Lung (tissue), 12 donors: ENCODE results near the gene PRKCQ. TPM values are rescaled to one million over a fixed set of nuclear protein-coding genes. Genes with fewer than 3 reads are reported as not detected.

Experiments used
- ATAC-seq: fragments of 200-7000 bp; cut with Tn5 transposase; one replicate; pipeline ENCODE4 v1.9.1; 2020; ENCODE audit warnings: moderate number of reproducible peaks; ENCODE audit not compliant: insufficient read depth, low FRiP score
- DNase-seq, 3 donors: peaks; one replicate each; pipeline ENCODE4 v3.0.0-alpha.2; 2013 to 2017
- H3K27ac ChIP-seq, 2 donors: one replicate each; pipeline ENCODE4 v1.5.1; 2013; ENCODE audit warnings: mild to moderate bottlenecking in 2 of 2, moderate library complexity in 2 of 2, control low read depth in 1 of 2, inconsistent platforms in 1 of 2, low read depth in 1 of 2, low read length in 1 of 2
- H3K27me3 ChIP-seq, 3 donors: one replicate each; pipeline ENCODE4 v1.5.1; 2013; ENCODE audit warnings: low read length in 2 of 3; ENCODE audit not compliant: control insufficient read depth in 3 of 3, insufficient read depth in 3 of 3
- H3K36me3 ChIP-seq, 4 donors: one replicate each; pipeline ENCODE4 v1.5.1; 2013; ENCODE audit warnings: low read length in 4 of 4, mild to moderate bottlenecking in 1 of 4, moderate library complexity in 1 of 4; ENCODE audit not compliant: control insufficient read depth in 4 of 4, insufficient read depth in 4 of 4
- H3K4me1 ChIP-seq, 5 donors: one replicate each; pipeline ENCODE4 v1.5.1; 2013; ENCODE audit warnings: low read length in 5 of 5, mild to moderate bottlenecking in 2 of 5, moderate library complexity in 1 of 5; ENCODE audit not compliant: control insufficient read depth in 5 of 5, insufficient read depth in 5 of 5
- H3K4me3 ChIP-seq: one replicate; pipeline ENCODE4 v1.5.1; 2013; ENCODE audit warnings: mild to moderate bottlenecking, control low read depth, moderate library complexity
- H3K9ac ChIP-seq, 2 donors: one replicate each; pipeline ENCODE4 v1.5.1; 2013; ENCODE audit warnings: low read length in 2 of 2, control low read depth in 1 of 2; ENCODE audit not compliant: insufficient read depth in 1 of 2
- H3K9me3 ChIP-seq, 4 donors: one replicate each; pipeline ENCODE4 v1.5.1; 2013; ENCODE audit warnings: low read length in 3 of 4, mild to moderate bottlenecking in 1 of 4, moderate library complexity in 1 of 4; ENCODE audit not compliant: control insufficient read depth in 4 of 4, insufficient read depth in 3 of 4
- CTCF ChIP-seq: IDR thresholded peaks from 2 replicates; pipeline ENCODE4 v1.5.1; 2012; ENCODE audit warnings: mild to moderate bottlenecking; ENCODE audit errors: control extremely low read depth, extremely low read depth
- WGBS, 2 donors: extraction: QIAGEN DNeasy Blood & Tissue Kit; methylation state at CpG; one replicate each; pipeline ENCODE4 v1.1.7; 2013; 5-methylcytosine and 5-hydroxymethylcytosine counted together
- polyA plus RNA-seq, 2 donors: library from polyadenylated mRNA; stranded (reverse); fragments of 200-250 nt; gene quantifications; one replicate each; pipeline ENCODE4 v1.2.1, GENCODE V29; 2013
- total RNA-seq, 2 donors: library from RNA; depleted of rRNA in 1 of 2; stranded (reverse); fragments of >200 nt in 1 of 2; gene quantifications; one replicate each; pipeline ENCODE4 v1.2.1, GENCODE V29; 2014 to 2021
- donor health status: control.
- donor health status: control.
- donor health status: Bipolar disorder and iron deficiency.
- donor health status: healthy.
- donor health status: DM: yes; HTN: yes; CAD: no.

The PRKCQ gene
- total and polyA plus RNA-seq, 4 donors: 2.8 to 9.1 (median 7.2) TPM

GRCh38 chr10:6622921-6623320 is 42.8 kb upstream of the PRKCQ start:
- Histone ChIP-seq H3K36me3 (no peaks in the 10 kb centered on the region), H3K9ac (no peak overlapping the region), H3K4me1 (no peaks in the 10 kb centered on the region), H3K4me3 (no peak overlapping the region), H3K27me3 (peaks cover 0 to 3% (median 2%) of the 10 kb centered on the region in 3 donors), H3K9me3 (no peaks in the 10 kb centered on the region), H3K27ac (no peak overlapping the region)
- WGBS, 2 donors: 76 to 87% methylated on average over 5 of the region's 5 CpGs
- no peak for TF ChIP-seq CTCF
- ATAC-seq: no peak
- no peak for DNase-seq

GRCh38 chr10:6621536-6621935 is 41.5 kb upstream of the PRKCQ start:
- no peaks in the 10 kb centered on the region for H3K36me3 ChIP-seq
- peaks cover 0 to 3% (median 2%) of the 10 kb centered on the region in 3 donors for H3K27me3 ChIP-seq
- DNase-seq: no peak
- ATAC-seq: no peak
- no peaks in the 10 kb centered on the region for H3K4me1 ChIP-seq
- no peak for TF ChIP-seq CTCF
- 81 to 95% methylated on average over 5 of the region's 5 CpGs for WGBS, 2 donors
- no peak overlapping the region for H3K4me3 ChIP-seq
- no peak overlapping the region for H3K9ac ChIP-seq
- no peaks in the 10 kb centered on the region for H3K9me3 ChIP-seq
- H3K27ac ChIP-seq: no peak overlapping the region

- ATAC-seq: no peak
- TF ChIP-seq CTCF: no peak
- H3K36me3 ChIP-seq: no peaks in the 10 kb centered on the region
- peaks cover 0 to 3% (median 2%) of the 10 kb centered on the region in 3 donors for H3K27me3 ChIP-seq
- H3K9ac ChIP-seq: no peak overlapping the region
- H3K27ac ChIP-seq: no peak overlapping the region
- no peaks in the 10 kb centered on the region for H3K4me1 ChIP-seq
- 83 to 92% methylated on average over 12 of the region's 12 CpGs for WGBS, 2 donors
- H3K9me3 ChIP-seq: no peaks in the 10 kb centered on the region
- no peak overlapping the region for H3K4me3 ChIP-seq
- DNase-seq: no peak
Observed at GRCh38 chr10:6619660-6620059, 39.6 kb upstream of the PRKCQ start.

GRCh38 chr10:6618340-6618739 is 38.3 kb upstream of the PRKCQ start:
- TF ChIP-seq CTCF: no peak
- no peaks in the 10 kb centered on the region for H3K27me3 ChIP-seq
- no peak overlapping the region for H3K4me3 ChIP-seq
- 22 to 41% methylated on average over 1 of the region's 1 CpG for WGBS, 2 donors
- H3K9me3 ChIP-seq: no peaks in the 10 kb centered on the region
- H3K4me1 ChIP-seq: no peaks in the 10 kb centered on the region
- H3K36me3 ChIP-seq: no peaks in the 10 kb centered on the region
- ATAC-seq: no peak
- no peak for DNase-seq
- H3K27ac ChIP-seq: no peak overlapping the region
- no peak overlapping the region for H3K9ac ChIP-seq
